Dermis microvascular lymphatic vessel endothelial cell (primary cell): Measurements from ENCODE around the gene KITLG. TPM values are rescaled to one million over a fixed set of nuclear protein-coding genes. Genes with fewer than 3 reads are reported as not detected.
"Not testable (repeated sequence)": the region's sequence is repeated elsewhere in the genome, so short reads cannot be mapped to it uniquely, and the experiment has no call there.

Source experiments
- DNase-seq, 2 donors: peaks; one replicate each; pipeline versions ENCODE4 v3.0.0 to v3.0.0-alpha.2; 2010; ENCODE audit warnings: low read depth in 2 of 2
- total RNA-seq: library from RNA; depleted of rRNA; stranded (reverse); fragments of >200 nt; gene quantifications from 2 replicates; pipeline ENCODE4 v1.2.1, GENCODE V29; 2014

KITLG gene
- total RNA-seq, 1 donor from 2014 or later: 7.7 TPM

GRCh38 chr12:88496429-88496828, 83.8 kb downstream of the KITLG start:
- no peak for DNase-seq

GRCh38 chr12:88495031-88495430, 85.2 kb downstream of the KITLG start:
- no peak for DNase-seq

DNA sequence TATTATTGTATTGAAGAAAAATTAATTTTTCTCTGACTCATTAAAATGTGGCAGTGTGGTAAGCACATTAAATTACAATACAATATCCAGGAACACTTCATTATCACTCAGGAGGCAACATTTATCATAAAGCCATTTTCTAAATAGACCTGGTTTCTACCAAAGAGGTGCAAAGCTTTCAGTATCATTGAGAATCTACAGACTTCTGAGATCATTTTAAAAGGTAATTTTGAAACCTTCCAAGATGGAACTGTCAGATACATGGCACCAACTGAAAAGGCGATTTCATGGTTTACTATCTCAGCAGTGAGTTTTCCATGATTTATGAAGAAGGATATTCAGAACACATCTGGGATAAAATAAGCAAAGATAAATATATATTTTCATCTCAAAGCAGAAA, 85.8 kb downstream of the KITLG start:
- no peak for DNase-seq

GRCh38 chr12:88493636-88494035, 86.6 kb downstream of the KITLG start:
- no peak for DNase-seq

- DNase-seq: no peak
These were observed 89.8 kb downstream of the KITLG start for GRCh38 chr12:88490425-88490824.

- DNase-seq: peak in 1 of 2 donors; percentile 1
These were observed 107.5 kb downstream of the KITLG start for GRCh38 chr12:88472775-88473174.

DNA sequence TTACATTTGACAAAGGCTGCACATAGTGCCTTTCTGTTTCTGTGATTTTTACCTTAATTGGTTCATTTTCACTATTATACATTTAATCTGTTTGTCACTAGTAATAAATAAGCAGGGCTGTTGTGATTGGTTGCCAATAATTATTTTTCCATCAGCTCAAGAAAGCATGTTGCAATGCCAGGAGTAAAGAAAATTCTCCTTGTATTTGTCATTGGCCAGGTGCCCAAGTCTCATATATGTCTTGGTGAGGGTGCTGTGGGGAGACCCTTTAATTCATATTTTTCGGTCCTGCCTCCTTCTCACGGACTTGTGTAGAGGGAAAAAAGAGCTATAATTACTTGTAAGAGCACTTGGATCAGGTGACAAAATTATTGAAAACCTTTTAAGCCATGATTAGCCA, 108.0 kb downstream of the KITLG start:
- no peak for DNase-seq

DNA sequence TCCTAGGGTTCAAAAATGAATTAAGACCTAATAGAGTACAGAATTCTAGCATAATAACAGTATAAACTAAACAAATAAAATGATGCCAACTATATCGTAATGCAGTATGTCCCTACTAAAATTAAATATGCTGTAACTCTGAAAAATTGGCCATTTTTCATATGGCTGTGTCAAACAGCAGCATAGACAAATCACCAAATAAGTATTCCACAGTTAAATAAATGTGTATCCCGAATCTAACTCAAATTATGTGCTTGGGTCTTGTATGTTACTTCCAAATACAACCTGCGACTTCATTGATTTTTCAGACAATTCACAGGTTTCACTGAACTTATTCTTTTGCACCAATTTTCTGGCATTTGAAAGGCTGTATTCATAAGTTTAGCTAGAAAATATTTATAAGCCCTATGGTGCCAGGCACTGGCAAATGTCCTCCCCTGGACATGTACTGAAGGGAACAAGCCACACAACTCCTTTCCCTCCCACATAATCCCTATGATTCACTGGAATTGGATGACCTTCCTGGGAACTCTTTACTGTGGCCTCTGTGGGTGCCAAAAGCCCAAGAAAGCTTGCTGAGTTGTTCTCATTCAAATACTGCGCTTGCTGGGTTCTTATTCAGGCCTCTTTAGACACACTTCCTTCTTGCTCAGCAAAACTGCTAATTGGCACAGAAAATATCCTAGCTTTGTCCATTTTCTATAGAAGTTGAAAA, 108.8 kb downstream of the KITLG start:
- no peak for DNase-seq

DNA sequence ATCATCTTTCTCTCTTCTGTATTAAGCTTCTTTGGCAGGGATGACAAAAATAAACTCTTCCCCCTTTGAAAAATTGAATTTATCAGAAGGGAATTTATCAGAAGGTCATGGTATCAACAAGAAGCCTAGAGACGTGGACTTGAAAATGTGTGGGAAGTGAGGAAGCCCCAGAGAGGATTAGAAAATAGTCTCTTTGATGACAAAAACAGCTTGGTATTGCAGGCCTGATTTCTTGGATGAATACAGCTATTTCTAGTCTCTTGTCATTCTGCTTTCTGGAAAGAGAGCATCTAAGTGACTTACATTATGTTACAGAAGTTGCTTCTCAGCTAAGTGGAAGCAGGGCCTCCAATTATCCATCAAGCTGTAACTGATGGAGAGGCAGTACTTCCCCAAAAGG, 111.1 kb downstream of the KITLG start:
- DNase-seq: no peak

GRCh38 chr12:88468581-88468980, 111.7 kb downstream of the KITLG start:
- no peak for DNase-seq

- DNase-seq: not testable (repeated sequence)
These were observed 113.6 kb downstream of the KITLG start for GRCh38 chr12:88466708-88467107.

DNA sequence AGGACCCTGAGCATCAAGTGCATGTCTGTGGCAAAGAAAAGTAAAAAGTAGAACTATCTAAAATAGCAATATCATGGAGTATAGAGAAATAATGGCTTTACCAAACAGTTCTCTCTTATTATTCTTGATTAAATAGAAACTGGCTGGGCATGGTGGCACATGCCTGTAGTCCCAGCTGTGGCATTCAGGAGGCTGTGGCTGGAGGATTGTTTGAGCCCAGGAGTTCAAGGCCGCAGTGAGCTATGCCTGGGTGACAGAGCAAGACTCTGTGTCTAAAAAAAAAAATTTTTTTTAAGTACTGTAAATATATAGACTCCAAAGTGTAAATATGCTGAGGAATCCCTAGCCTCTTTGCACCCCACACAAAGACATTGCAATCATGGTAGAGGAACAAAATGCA, 121.9 kb downstream of the KITLG start:
- no peak for DNase-seq

DNA sequence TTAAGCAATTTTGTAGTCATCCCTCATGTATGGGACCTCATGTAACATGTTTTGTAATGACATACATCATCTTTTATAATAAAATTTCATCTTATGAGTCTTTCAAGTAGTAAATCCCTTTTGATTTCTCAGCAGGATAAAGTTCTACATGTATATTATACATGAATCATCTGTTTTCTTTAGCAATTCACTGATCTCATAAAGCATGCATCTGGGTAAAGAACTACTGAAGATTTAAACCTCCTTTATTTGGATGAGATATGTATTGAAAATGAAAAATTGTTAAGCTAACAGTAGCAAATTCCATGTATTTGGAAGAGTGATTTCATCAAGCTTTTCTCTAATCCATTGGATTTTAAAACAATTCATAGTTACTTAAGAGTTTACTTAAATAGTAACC, 126.9 kb downstream of the KITLG start:
- DNase-seq: no peak

DNA sequence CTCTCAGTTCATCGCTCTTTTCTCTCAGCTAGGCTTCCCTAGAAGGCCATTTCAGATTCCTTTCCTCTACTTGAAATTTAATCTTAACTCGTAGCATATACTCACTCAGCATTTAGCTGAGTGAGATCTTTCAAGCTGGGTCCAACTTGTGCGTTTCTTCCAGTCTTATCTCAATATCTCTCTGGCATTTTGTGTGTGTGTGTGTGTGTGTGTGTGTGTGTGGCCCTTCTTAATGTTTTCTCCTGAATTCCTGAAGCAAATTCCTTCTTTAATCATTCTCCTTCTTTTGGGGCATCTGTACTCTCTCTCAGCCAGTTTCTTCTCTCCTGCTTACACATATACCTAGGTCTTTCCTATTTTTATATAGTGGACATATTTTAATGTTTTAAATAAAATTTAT, 129.1 kb downstream of the KITLG start:
- DNase-seq: no peak

GRCh38 chr12:88450136-88450535, 130.1 kb downstream of the KITLG start:
- no peak for DNase-seq

DNA sequence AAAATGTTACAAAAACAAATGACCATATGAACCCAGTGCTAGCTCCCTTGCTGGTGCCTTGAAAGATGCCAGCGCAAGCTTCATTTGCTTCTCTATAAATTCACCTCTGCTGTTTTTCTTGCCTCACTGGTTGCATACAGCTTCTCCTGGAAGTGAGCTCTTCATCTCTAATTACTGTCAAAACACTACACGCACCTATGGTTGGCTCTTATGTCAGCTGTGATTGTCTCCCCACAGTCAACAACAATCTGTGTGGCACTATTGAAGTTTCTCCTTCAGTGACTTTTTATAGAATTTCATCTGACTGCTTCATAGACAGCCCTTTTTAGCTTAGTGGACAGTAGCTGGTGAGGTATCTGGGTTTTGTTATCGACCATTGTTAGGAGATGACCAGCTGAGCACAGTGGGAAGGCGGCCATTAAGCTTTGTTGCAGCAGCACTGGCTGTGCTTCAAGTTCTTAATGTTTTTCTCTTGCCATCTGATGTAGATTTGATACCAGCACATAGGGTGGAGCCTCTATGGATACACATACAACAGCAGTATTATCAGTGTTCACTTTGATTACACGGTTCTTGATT, 131.8 kb downstream of the KITLG start:
- DNase-seq: no peak

GRCh38 chr12:88445705-88446394, 134.4 kb downstream of the KITLG start:
- no peak for DNase-seq

DNA sequence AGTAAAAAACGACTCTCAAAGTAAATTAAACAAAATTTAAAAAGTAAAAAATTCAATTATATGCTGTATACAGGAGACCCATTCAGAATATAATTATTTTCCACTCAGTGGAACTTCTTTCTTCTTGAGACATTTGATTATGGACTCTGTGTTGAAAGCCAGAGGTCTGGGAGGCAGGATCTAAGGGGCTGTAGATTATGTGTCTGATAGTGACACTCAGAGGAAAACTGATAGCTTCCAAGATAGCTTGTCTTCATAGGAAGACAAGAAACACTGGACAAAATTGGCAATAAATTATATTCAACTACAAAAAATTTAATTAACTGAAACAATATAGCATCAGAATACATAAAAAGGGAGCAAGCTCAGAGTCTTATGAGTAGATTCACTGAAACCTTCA, 135.8 kb downstream of the KITLG start:
- DNase-seq: no peak
